Right lobe of liver (tissue), 4 donors: ENCODE data around the gene CCDC60.

ENCODE experiments used
- CTCF ChIP-seq, 4 donors: fragments of 200-600 bp in 3 of 4; fragments of 450-650 bp in 1 of 4; IDR thresholded peaks; one replicate each; pipeline versions ENCODE4 v1.5.1 to v1.8.0; 2016 to 2022; ENCODE audit warnings: antibody characterized with exemption in 4 of 4, mild to moderate bottlenecking in 2 of 4
- POLR2A ChIP-seq: fragments of 450-650 bp; IDR thresholded peaks from one replicate; pipeline ENCODE4 v1.6.1; 2017; ENCODE audit warnings: antibody characterized with exemption, mild to moderate bottlenecking
- donor health status: DM: no; HTN: no; CAD: no.
- donor health status: DM: no; HTN: no; CAD: no.
- donor health status: DM: no; HTN: yes; CAD: no.

- TF ChIP-seq CTCF (IDR thresholded peaks at IDR 0.05): no peak
- TF ChIP-seq POLR2A: no peak
Measured at GRCh38 chr12:119341020-119341419, 6.5 kb downstream of the CCDC60 start.
